Endothelial cell of umbilical vein (primary cell): ENCODE data around the gene SMAP1.

Experiments
- EZH2 ChIP-seq: IDR thresholded peaks from 2 replicates; pipeline ENCODE4 v1.6.1; 2012; ENCODE audit warnings: borderline replicate concordance, low read depth, mild to moderate bottlenecking, moderate library complexity, low read length, inconsistent platforms; ENCODE audit not compliant: severe bottlenecking
- FOS ChIP-seq: IDR thresholded peaks from 2 replicates; pipeline ENCODE4 v1.6.1; 2011; ENCODE audit warnings: mild to moderate bottlenecking, low read length, moderate library complexity, borderline replicate concordance; ENCODE audit not compliant: insufficient read depth
- JUN ChIP-seq: IDR thresholded peaks from 2 replicates; pipeline ENCODE4 v1.6.1; 2011; ENCODE audit warnings: borderline replicate concordance, low read depth; ENCODE audit not compliant: insufficient read length, insufficient read depth
- MYC ChIP-seq: IDR thresholded peaks from one replicate; pipeline ENCODE4 v1.6.1; 2011; ENCODE audit warnings: mild to moderate bottlenecking, low read depth, low read length
- POLR2A ChIP-seq: IDR thresholded peaks from 2 replicates; pipeline ENCODE4 v1.6.1; 2012; ENCODE audit warnings: low read depth, mild to moderate bottlenecking, control low read depth, low read length
- POLR2AphosphoS5 ChIP-seq: IDR thresholded peaks from 2 replicates; pipeline ENCODE4 v1.6.1; 2012; ENCODE audit warnings: low read depth, mild to moderate bottlenecking, control low read depth, low read length, moderate library complexity; ENCODE audit not compliant: insufficient read depth
- TF ChIP-seq, protein P1 (sequence below), 2 donors: IDR thresholded peaks; 1 replicate in 1 of 2; 2 replicates in 1 of 2; pipeline ENCODE4 v1.5.1; 2011; ENCODE audit warnings: low read length in 2 of 2, mild to moderate bottlenecking in 2 of 2, moderate library complexity in 2 of 2, control low read depth in 1 of 2, inconsistent platforms in 1 of 2, low read depth in 1 of 2; ENCODE audit not compliant: insufficient read depth in 1 of 2; ENCODE audit errors: extremely low read depth in 1 of 2

DNA sequence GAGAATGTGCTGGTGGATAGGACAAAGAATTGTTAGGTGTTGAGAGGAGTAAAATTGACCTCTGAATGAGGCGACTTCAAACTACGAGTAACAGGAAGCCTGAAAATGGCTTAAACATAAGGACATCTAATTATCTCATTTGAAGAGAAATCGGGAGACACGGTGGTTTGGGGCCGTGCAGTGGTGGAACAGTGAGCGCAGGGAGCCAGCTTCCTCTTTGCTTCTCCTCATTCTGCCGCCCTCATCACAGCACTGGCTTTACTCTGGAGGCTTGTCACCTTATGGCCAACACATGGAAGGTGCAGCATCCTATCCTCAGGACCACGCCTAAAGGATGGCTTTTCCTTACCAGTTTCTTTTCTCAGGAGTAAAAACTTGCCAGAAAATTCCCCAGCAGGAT, 174.9 kb downstream of the SMAP1 start:
- TF ChIP-seq MYC, result no peak
- TF ChIP-seq, protein P1, sequence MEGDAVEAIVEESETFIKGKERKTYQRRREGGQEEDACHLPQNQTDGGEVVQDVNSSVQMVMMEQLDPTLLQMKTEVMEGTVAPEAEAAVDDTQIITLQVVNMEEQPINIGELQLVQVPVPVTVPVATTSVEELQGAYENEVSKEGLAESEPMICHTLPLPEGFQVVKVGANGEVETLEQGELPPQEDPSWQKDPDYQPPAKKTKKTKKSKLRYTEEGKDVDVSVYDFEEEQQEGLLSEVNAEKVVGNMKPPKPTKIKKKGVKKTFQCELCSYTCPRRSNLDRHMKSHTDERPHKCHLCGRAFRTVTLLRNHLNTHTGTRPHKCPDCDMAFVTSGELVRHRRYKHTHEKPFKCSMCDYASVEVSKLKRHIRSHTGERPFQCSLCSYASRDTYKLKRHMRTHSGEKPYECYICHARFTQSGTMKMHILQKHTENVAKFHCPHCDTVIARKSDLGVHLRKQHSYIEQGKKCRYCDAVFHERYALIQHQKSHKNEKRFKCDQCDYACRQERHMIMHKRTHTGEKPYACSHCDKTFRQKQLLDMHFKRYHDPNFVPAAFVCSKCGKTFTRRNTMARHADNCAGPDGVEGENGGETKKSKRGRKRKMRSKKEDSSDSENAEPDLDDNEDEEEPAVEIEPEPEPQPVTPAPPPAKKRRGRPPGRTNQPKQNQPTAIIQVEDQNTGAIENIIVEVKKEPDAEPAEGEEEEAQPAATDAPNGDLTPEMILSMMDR (IDR thresholded peaks at IDR 0.05; ENCODE audit: extremely low read depth in 1 of 2, insufficient read depth in 1 of 2, low read depth in 1 of 2, low read length in 2 of 2), result no peak
- no peak for TF ChIP-seq POLR2AphosphoS5
- TF ChIP-seq JUN, result no peak
- no peak for TF ChIP-seq POLR2A
- no peak for TF ChIP-seq FOS
- TF ChIP-seq EZH2, result no peak
